MCF 10A (cell line): ENCODE data around the gene SLC38A8. TPM values are rescaled to one million over a fixed set of nuclear protein-coding genes. Genes with fewer than 3 reads are reported as not detected.
A peak's percentile ranks its signal among the peaks of the same experiment; 100 is the strongest.

ENCODE experiments used
- BruUV-seq: library from RNA; stranded (reverse); fragments of 400-500 nt; replicated peaks from 2 replicates; lab custom pipeline; 2021; lab: Mats Ljungman, UMichigan
- CTCF ChIA-PET: fragments of 300-600 bp; sonication (Branson Sonifier 250); formaldehyde crosslinking; extraction: SDS; loops from one replicate; lab custom pipeline; 2021; ENCODE audit warnings: antibody characterized with exemption, inconsistent platforms; lab: Yijun Ruan, JAX
- POLR2A ChIA-PET: fragments of 300-600, 350-650 bp; sonication (Branson Sonifier 250); formaldehyde crosslinking; extraction: SDS; loops from one replicate; lab custom pipeline; 2020; ENCODE audit warnings: antibody characterized with exemption, inconsistent platforms; lab: Yijun Ruan, JAX
- DNase-seq: peaks from one replicate; pipeline ENCODE4 v3.0.0-alpha.2; 2018; ENCODE audit not compliant: unreplicated experiment
- H3K27ac Mint-ChIP-seq: one replicate; pipeline ENCODE4 v1.8.0; 2022; ENCODE audit warnings: mild to moderate bottlenecking, low read depth, mixed read lengths; ENCODE audit not compliant: unreplicated experiment
- H3K27me3 Mint-ChIP-seq: one replicate; pipeline ENCODE4 v1.8.0; 2022; ENCODE audit warnings: mixed read lengths; ENCODE audit not compliant: insufficient read depth, unreplicated experiment
- H3K36me3 Mint-ChIP-seq: one replicate; pipeline ENCODE4 v1.8.0; 2022; ENCODE audit warnings: mild to moderate bottlenecking, moderate library complexity, mixed read lengths; ENCODE audit not compliant: insufficient read depth, unreplicated experiment
- H3K4me1 Mint-ChIP-seq: one replicate; pipeline ENCODE4 v1.8.0; 2022; ENCODE audit warnings: mixed read lengths; ENCODE audit not compliant: insufficient read depth, unreplicated experiment
- H3K4me3 Mint-ChIP-seq: one replicate; pipeline ENCODE4 v1.8.0; 2022; ENCODE audit warnings: mild to moderate bottlenecking, moderate library complexity, mixed read lengths; ENCODE audit not compliant: unreplicated experiment
- H3K9me3 Mint-ChIP-seq: one replicate; pipeline ENCODE4 v1.8.0; 2022; ENCODE audit warnings: mixed read lengths; ENCODE audit not compliant: unreplicated experiment
- CTCF ChIP-seq: fragments of 200-600 bp; IDR thresholded peaks from one replicate; pipeline ENCODE4 v1.8.0; 2022; ENCODE audit warnings: antibody characterized with exemption, mild to moderate bottlenecking; ENCODE audit not compliant: unreplicated experiment
- intact Hi-C: fragments of 100-400 bp; cut with micrococcal nuclease; formaldehyde crosslinking; loops from 2 replicates; pipeline ENCODE4 v1.14.1; 2022
- total RNA-seq: library from RNA; stranded (reverse); gene quantifications from 2 replicates; pipeline ENCODE4 v1.2.3, GENCODE V29; 2022

SLC38A8 gene
- total RNA-seq, 1 experiment from 2014 or later, result not detected

- Mint-ChIP-seq H3K36me3 (peaks cover 12% of the 10 kb centered on the region), H3K4me1 (peaks cover 39% of the 10 kb centered on the region), H3K27me3 (peaks cover 41% of the 10 kb centered on the region), H3K27ac (no peak overlapping the region), H3K9me3 (no peaks in the 10 kb centered on the region), H3K4me3 (no peak overlapping the region)
- intact Hi-C loops, result no loop called here
- POLR2A ChIA-PET, result no interaction called here
- TF ChIP-seq CTCF, result no peak
- CTCF ChIA-PET, result interaction anchor here (1.1 to 1.3 kb wide), 2 partner anchors 52 to 75 kb away, joined by 3 to 4 read pairs; no protein-coding TSS in a partner anchor
- no peak for DNase-seq
- no TSS peak for BruUV-seq
Observed at GRCh38 chr16:83990492-83990891, 52.1 kb downstream of the SLC38A8 start.

GRCh38 chr16:83989300-83989699 is 53.3 kb downstream of the SLC38A8 start:
- peak; percentile 61 for DNase-seq
- no peak overlapping the region for H3K4me3 Mint-ChIP-seq
- H3K27ac Mint-ChIP-seq, result no peak overlapping the region
- peaks cover 6% of the 10 kb centered on the region for H3K36me3 Mint-ChIP-seq
- intact Hi-C loops, result no loop called here
- ChIA-PET POLR2A (interaction anchor here (1.0 to 1.8 kb wide), 4 partner anchors 9 to 46 kb away, joined by 3 to 5 read pairs (median 4); no protein-coding TSS in a partner anchor), CTCF (interaction anchor here (0.7 to 2.0 kb wide), 5 partner anchors 11 to 97 kb away, joined by 3 to 8 read pairs (median 4); no protein-coding TSS in a partner anchor)
- H3K27me3 Mint-ChIP-seq, result peaks cover 41% of the 10 kb centered on the region
- H3K4me1 Mint-ChIP-seq, result peaks cover 32% of the 10 kb centered on the region
- H3K9me3 Mint-ChIP-seq, result no peaks in the 10 kb centered on the region
- no TSS peak for BruUV-seq
- no peak for TF ChIP-seq CTCF

GRCh38 chr16:83983491-83983890 is 59.1 kb downstream of the SLC38A8 start:
- intact Hi-C loops, result no loop called here
- Mint-ChIP-seq H3K27me3 (peaks cover 28% of the 10 kb centered on the region), H3K27ac (no peak overlapping the region), H3K9me3 (peaks cover 8% of the 10 kb centered on the region), H3K4me1 (no peaks in the 10 kb centered on the region), H3K4me3 (no peak overlapping the region), H3K36me3 (no peaks in the 10 kb centered on the region)
- no TSS peak for BruUV-seq
- no peak for DNase-seq
- TF ChIP-seq CTCF, result no peak
- ChIA-PET CTCF (interaction anchor here (0.6 to 1.0 kb wide), 4 partner anchors 27 to 154 kb away, joined by 3 read pairs; no protein-coding TSS in a partner anchor), POLR2A (interaction anchor here (0.9 kb wide), 1 partner anchor 12 kb away, joined by 4 read pairs; no protein-coding TSS in a partner anchor)

- no peaks in the 10 kb centered on the region for H3K36me3 Mint-ChIP-seq
Observed at GRCh38 chr16:83981799-83982198, 60.8 kb downstream of the SLC38A8 start.

More at GRCh38 chr16:83981799-83982198, 60.8 kb downstream of the SLC38A8 start:
- no TSS peak for BruUV-seq
- Mint-ChIP-seq H3K4me1 (no peaks in the 10 kb centered on the region), H3K27me3 (peaks cover 11% of the 10 kb centered on the region), H3K4me3 (no peak overlapping the region), H3K27ac (no peak overlapping the region), H3K9me3 (peaks cover 14% of the 10 kb centered on the region)
- DNase-seq, result no peak
- ChIA-PET POLR2A (no interaction called here), CTCF (interaction anchor here (0.6 to 1.2 kb wide), 3 partner anchors 13 to 1931 kb away, joined by 3 to 4 read pairs (median 3); no protein-coding TSS in a partner anchor)
- no peak for TF ChIP-seq CTCF
- intact Hi-C loops, result no loop called here
